CD14-positive monocyte (primary cell): ENCODE data around the gene CHORDC1. TPM values are rescaled to one million over a fixed set of nuclear protein-coding genes. Genes with fewer than 3 reads are reported as not detected.

Experiments used
- DNase-seq, 3 donors: peaks; one replicate each; pipeline ENCODE4 v3.0.0-alpha.2; 2011 to 2022
- H2AFZ ChIP-seq: 2 replicates; pipeline ENCODE4 v1.6.0; 2012; ENCODE audit warnings: mild to moderate bottlenecking, low read depth, low read length, inconsistent platforms; ENCODE audit not compliant: insufficient read depth, poor library complexity, severe bottlenecking
- H3K27ac ChIP-seq, 2 donors: 1 replicate in 1 of 2; 2 replicates in 1 of 2; pipeline ENCODE4 v1.5.1; 2012 to 2013; ENCODE audit warnings: low read length in 2 of 2, control low read depth in 1 of 2, inconsistent platforms in 1 of 2, low read depth in 1 of 2, mild to moderate bottlenecking in 1 of 2
- H3K27me3 ChIP-seq, 2 donors: one replicate each; pipeline versions ENCODE4 v1.6.0 to v1.6.1; 2011 to 2013; ENCODE audit warnings: low read length in 2 of 2; ENCODE audit not compliant: control insufficient read depth in 2 of 2, insufficient read depth in 2 of 2
- H3K36me3 ChIP-seq, 2 donors: replicated peaks in 1 of 2; 1 replicate in 1 of 2; 2 replicates in 1 of 2; pipeline versions ENCODE4 v1.5.1 to v1.6.1; 2012 to 2013; ENCODE audit warnings: low read length in 2 of 2, control low read depth in 1 of 2, inconsistent platforms in 1 of 2, mild to moderate bottlenecking in 1 of 2; ENCODE audit not compliant: insufficient read depth in 2 of 2, control insufficient read depth in 1 of 2
- H3K4me1 ChIP-seq, 2 donors: 1 replicate in 1 of 2; 2 replicates in 1 of 2; pipeline versions ENCODE4 v1.5.1 to v1.6.1; 2012 to 2013; ENCODE audit warnings: low read length in 2 of 2, control low read depth in 1 of 2, inconsistent platforms in 1 of 2, mild to moderate bottlenecking in 1 of 2, moderate library complexity in 1 of 2; ENCODE audit not compliant: insufficient read depth in 2 of 2, control insufficient read depth in 1 of 2
- H3K4me2 ChIP-seq: replicated peaks from 2 replicates; pipeline ENCODE3; 2012; ENCODE audit warnings: low read length, moderate library complexity, mild to moderate bottlenecking; ENCODE audit not compliant: poor library complexity, severe bottlenecking; ENCODE audit errors: extremely low read depth
- H3K4me3 ChIP-seq, 3 experiments: fragments of 200-600 bp in 1 of 3; sonication (generic) in 1 of 3; replicated peaks in 1 of 3; 1 replicate in 2 of 3; 2 replicates in 1 of 3; pipeline ENCODE4 v1.5.1; 2011 to 2013; ENCODE audit warnings: low read length in 3 of 3, mild to moderate bottlenecking in 3 of 3, control low read depth in 2 of 3, low read depth in 2 of 3, inconsistent platforms in 1 of 3, moderate library complexity in 1 of 3
- H3K79me2 ChIP-seq: 2 replicates; pipeline ENCODE4 v1.6.0; 2012; ENCODE audit warnings: mild to moderate bottlenecking, control low read depth, inconsistent platforms, low read length, moderate library complexity; ENCODE audit not compliant: insufficient read depth
- H3K9ac ChIP-seq: 2 replicates; pipeline ENCODE4 v1.6.0; 2017; ENCODE audit warnings: low read length, mild to moderate bottlenecking; ENCODE audit not compliant: insufficient read depth, poor library complexity, severe bottlenecking
- H3K9me3 ChIP-seq, 2 donors: replicated peaks in 1 of 2; 1 replicate in 1 of 2; 2 replicates in 1 of 2; pipeline versions ENCODE4 v1.5.1 to v1.6.1; 2012 to 2013; ENCODE audit warnings: low read length in 2 of 2, control low read depth in 1 of 2; ENCODE audit not compliant: control insufficient read depth in 1 of 2, insufficient read depth in 1 of 2
- H4K20me1 ChIP-seq: 2 replicates; pipeline ENCODE4 v1.6.0; 2012; ENCODE audit warnings: mild to moderate bottlenecking, low read length, control low read depth, moderate library complexity; ENCODE audit not compliant: insufficient read depth
- H3K27ac Mint-ChIP-seq, 7 donors: one replicate each; pipeline ENCODE4 v1.8.0; 2020; ENCODE audit warnings: mild to moderate bottlenecking in 7 of 7, mixed read lengths in 7 of 7, moderate library complexity in 6 of 7, inconsistent platforms in 2 of 7
- H3K27me3 Mint-ChIP-seq, 3 donors: one replicate each; pipeline ENCODE4 v1.8.0; 2021 to 2022; ENCODE audit warnings: low read depth in 3 of 3, mild to moderate bottlenecking in 3 of 3, mixed read lengths in 3 of 3, moderate library complexity in 3 of 3, inconsistent platforms in 1 of 3
- H3K36me3 Mint-ChIP-seq, 2 donors: one replicate each; pipeline ENCODE4 v1.8.0; 2020; ENCODE audit warnings: mixed read lengths in 2 of 2, inconsistent platforms in 1 of 2, mild to moderate bottlenecking in 1 of 2
- H3K4me1 Mint-ChIP-seq: one replicate; pipeline ENCODE4 v1.8.0; 2020; ENCODE audit warnings: mild to moderate bottlenecking, mixed read lengths
- H3K4me3 Mint-ChIP-seq, 2 donors: one replicate each; pipeline ENCODE4 v1.8.0; 2020; ENCODE audit warnings: mild to moderate bottlenecking in 2 of 2, mixed read lengths in 2 of 2, moderate library complexity in 1 of 2
- H3K9me3 Mint-ChIP-seq, 7 donors: one replicate each; pipeline ENCODE4 v1.8.0; 2020 to 2022; ENCODE audit warnings: mixed read lengths in 7 of 7, mild to moderate bottlenecking in 6 of 7, moderate library complexity in 6 of 7, inconsistent platforms in 2 of 7
- CTCF ChIP-seq: fragments of 200-600 bp; IDR thresholded peaks from one replicate; pipeline ENCODE4 v1.8.0; 2022; ENCODE audit warnings: antibody characterized with exemption, mild to moderate bottlenecking
- whole genome bisulfite sequencing: methylation state at CpG from one replicate; pipeline ENCODE4 v1.1.5; 2013; ENCODE audit warnings: missing lambda C conversion rate; ENCODE audit not compliant: insufficient coverage; 5-methylcytosine and 5-hydroxymethylcytosine counted together
- intact Hi-C, 2 donors: fragments of 100-400 bp; cut with micrococcal nuclease; formaldehyde crosslinking; loops; one replicate each; pipeline versions ENCODE4 v1.15.0 to v1.15.1; 2023
- polyA plus RNA-seq, 3 donors: library from polyadenylated mRNA; depleted of rRNA in 1 of 3; unstranded in 2 of 3; stranded (reverse) in 1 of 3; fragments of 300-500 nt in 2 of 3; fragments of >200 nt in 1 of 3; fragmentation: Illumina TruSeq in 2 of 3; gene quantifications; 1 replicate in 2 of 3; 2 replicates in 1 of 3; pipeline ENCODE4 v1.2.3, GENCODE V29; 2012 to 2021

Gene CHORDC1
- polyA plus RNA-seq, 3 donors, result 4.2 to 15.4 (median 8.4) TPM

GRCh38 chr11:90252053-90252452 lies 29.2 kb upstream of the CHORDC1 start:
- no peak for DNase-seq
- H3K79me2 ChIP-seq, result no peaks in the 10 kb centered on the region
- H3K9ac ChIP-seq, result no peak overlapping the region
- no peak for TF ChIP-seq CTCF
- no peaks in the 10 kb centered on the region for H3K9me3 ChIP-seq
- H3K9me3 Mint-ChIP-seq, result peaks cover 0 to 4% (median 2%) of the 10 kb centered on the region in 7 donors
- H3K4me2 ChIP-seq, result no peak overlapping the region
- H3K27ac Mint-ChIP-seq, result no peak overlapping the region
- H3K4me1 ChIP-seq, result peaks cover 3 to 6% of the 10 kb centered on the region in 2 donors
- no peaks in the 10 kb centered on the region for H3K27me3 ChIP-seq
- H4K20me1 ChIP-seq, result no peaks in the 10 kb centered on the region
- no peaks in the 10 kb centered on the region for H3K36me3 ChIP-seq
- H3K27me3 Mint-ChIP-seq, result peaks cover under 1 to 9% (median 1%) of the 10 kb centered on the region in 3 donors
- peaks cover 6% of the 10 kb centered on the region for H3K4me1 Mint-ChIP-seq
- 89% methylated on average over 2 of the region's 3 CpGs for WGBS
- no peak overlapping the region for H2AFZ ChIP-seq
- intact Hi-C loops, result no loop called here
- H3K27ac ChIP-seq, result no peak overlapping the region
- no peaks in the 10 kb centered on the region for H3K36me3 Mint-ChIP-seq
- H3K4me3 Mint-ChIP-seq, result no peak overlapping the region
- H3K4me3 ChIP-seq, result no peak overlapping the region

- no peaks in the 10 kb centered on the region for H3K36me3 Mint-ChIP-seq
- no peak overlapping the region for H2AFZ ChIP-seq
Measured at GRCh38 chr11:90251599-90251998, 28.8 kb upstream of the CHORDC1 start.

More at GRCh38 chr11:90251599-90251998, 28.8 kb upstream of the CHORDC1 start:
- no peak for TF ChIP-seq CTCF
- Mint-ChIP-seq H3K9me3 (peaks cover 0 to 3% (median 1%) of the 10 kb centered on the region in 7 donors), H3K27ac (no peak overlapping the region), H3K27me3 (peaks cover 0 to 7% (median 1%) of the 10 kb centered on the region in 3 donors), H3K4me3 (no peak overlapping the region), H3K4me1 (peaks cover 6% of the 10 kb centered on the region)
- H3K79me2 ChIP-seq, result no peaks in the 10 kb centered on the region
- no peaks in the 10 kb centered on the region for H4K20me1 ChIP-seq
- no peak overlapping the region for H3K4me3 ChIP-seq
- 83% methylated on average over 2 of the region's 2 CpGs for WGBS
- no peak for DNase-seq
- intact Hi-C loops, result no loop called here
- no peaks in the 10 kb centered on the region for H3K27me3 ChIP-seq
- no peaks in the 10 kb centered on the region for H3K36me3 ChIP-seq
- peaks cover 3 to 6% of the 10 kb centered on the region in 2 donors for H3K4me1 ChIP-seq
- H3K4me2 ChIP-seq, result no peak overlapping the region
- H3K27ac ChIP-seq, result no peak overlapping the region
- no peaks in the 10 kb centered on the region for H3K9me3 ChIP-seq
- H3K9ac ChIP-seq, result no peak overlapping the region
